HG02884 (cell line): ENCODE results near the gene PANK2.

ENCODE experiments used
- ATAC-seq: cut with Tn5 transposase; IDR thresholded peaks from one replicate; pipeline ENCODE4 v1.9.1; 2021; ENCODE audit warnings: mild to moderate bottlenecking, moderate library complexity; ENCODE audit not compliant: unreplicated experiment

Gene PANK2

GRCh38 chr20:3976511-3976910 lies 87.3 kb downstream of the PANK2 start:
- no peak for ATAC-seq
